Measurements from ENCODE around the gene MFSD2A.

DNA sequence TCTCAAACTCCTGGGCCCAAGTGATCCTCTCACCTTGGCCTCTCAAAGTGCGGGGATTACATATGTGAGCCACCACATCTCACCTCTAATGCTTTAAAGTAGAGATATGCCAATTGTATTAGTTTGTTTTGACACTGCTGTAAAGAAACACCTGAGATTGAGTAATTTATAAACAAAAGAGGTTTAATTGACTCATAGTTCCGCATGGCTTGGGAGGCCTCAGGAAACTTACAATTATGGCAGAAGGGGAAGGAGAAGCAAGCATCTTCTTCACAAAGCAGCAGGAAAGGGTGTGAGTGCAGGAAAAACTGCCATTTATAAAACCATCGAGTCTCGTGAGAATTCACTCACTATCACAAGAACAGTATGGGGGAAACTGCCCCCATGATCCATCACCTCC is 49.8 kb upstream of the MFSD2A start:
- TF ChIP-seq, protein P1, sequence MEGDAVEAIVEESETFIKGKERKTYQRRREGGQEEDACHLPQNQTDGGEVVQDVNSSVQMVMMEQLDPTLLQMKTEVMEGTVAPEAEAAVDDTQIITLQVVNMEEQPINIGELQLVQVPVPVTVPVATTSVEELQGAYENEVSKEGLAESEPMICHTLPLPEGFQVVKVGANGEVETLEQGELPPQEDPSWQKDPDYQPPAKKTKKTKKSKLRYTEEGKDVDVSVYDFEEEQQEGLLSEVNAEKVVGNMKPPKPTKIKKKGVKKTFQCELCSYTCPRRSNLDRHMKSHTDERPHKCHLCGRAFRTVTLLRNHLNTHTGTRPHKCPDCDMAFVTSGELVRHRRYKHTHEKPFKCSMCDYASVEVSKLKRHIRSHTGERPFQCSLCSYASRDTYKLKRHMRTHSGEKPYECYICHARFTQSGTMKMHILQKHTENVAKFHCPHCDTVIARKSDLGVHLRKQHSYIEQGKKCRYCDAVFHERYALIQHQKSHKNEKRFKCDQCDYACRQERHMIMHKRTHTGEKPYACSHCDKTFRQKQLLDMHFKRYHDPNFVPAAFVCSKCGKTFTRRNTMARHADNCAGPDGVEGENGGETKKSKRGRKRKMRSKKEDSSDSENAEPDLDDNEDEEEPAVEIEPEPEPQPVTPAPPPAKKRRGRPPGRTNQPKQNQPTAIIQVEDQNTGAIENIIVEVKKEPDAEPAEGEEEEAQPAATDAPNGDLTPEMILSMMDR (IDR thresholded peaks at IDR 0.05): no peak
- TF ChIP-seq POLR2A (IDR thresholded peaks at IDR 0.05): no peak

All from thyroid gland (tissue), 4 donors.